SHP77 treated with DMSO at 0.1 percent for 48 hours (cell line): ENCODE measurements around the gene TAL2.

Source experiments
- DNase-seq: peaks from one replicate; lab custom pipeline; 2025; lab: John Stamatoyannopoulos, UW

The TAL2 gene

GRCh38 chr9:105662184-105663104, at the start of gene TAL2:
TAL2 (plus strand) TSS chr9:105662457; CDS start chr9:105662497, 40 bp downstream.
- DNase-seq, result no peak

GRCh38 chr9:105621001-105621400, 41.3 kb upstream of the TAL2 start:
- DNase-seq, result no peak

- DNase-seq, result no peak
Observed at GRCh38 chr9:105625088-105625487, 37.2 kb upstream of the TAL2 start.

GRCh38 chr9:105632807-105633206, 29.4 kb upstream of the TAL2 start:
- DNase-seq, result no peak

GRCh38 chr9:105633411-105633810, 28.8 kb upstream of the TAL2 start:
- DNase-seq, result no peak

GRCh38 chr9:105636331-105636730, 25.9 kb upstream of the TAL2 start:
- DNase-seq, result no peak

- no peak for DNase-seq
Observed at GRCh38 chr9:105637787-105638395, 24.4 kb upstream of the TAL2 start.

GRCh38 chr9:105639936-105640335, 22.3 kb upstream of the TAL2 start:
- DNase-seq, result no peak

- no peak for DNase-seq
Observed at GRCh38 chr9:105643795-105644194, 18.5 kb upstream of the TAL2 start.

GRCh38 chr9:105646879-105647594, 15.2 kb upstream of the TAL2 start:
- DNase-seq, result no peak

- DNase-seq, result no peak
Observed at GRCh38 chr9:105647595-105648349, 14.5 kb upstream of the TAL2 start.

- DNase-seq, result no peak
Observed at GRCh38 chr9:105651806-105652205, 10.5 kb upstream of the TAL2 start.

- no peak for DNase-seq
Observed at GRCh38 chr9:105656131-105656921, 5.9 kb upstream of the TAL2 start.

- no peak for DNase-seq
Observed at GRCh38 chr9:105658351-105658750, 3.9 kb upstream of the TAL2 start.

- DNase-seq, result no peak
Observed at GRCh38 chr9:105661011-105661410, 1.2 kb upstream of the TAL2 start.

GRCh38 chr9:105663914-105664313, 1.7 kb downstream of the TAL2 start:
- DNase-seq, result no peak

- DNase-seq, result no peak
Observed at GRCh38 chr9:105667867-105668266, 5.6 kb downstream of the TAL2 start.

- no peak for DNase-seq
Observed at GRCh38 chr9:105670315-105670714, 8.1 kb downstream of the TAL2 start.

- no peak for DNase-seq
Observed at GRCh38 chr9:105670775-105671174, 8.5 kb downstream of the TAL2 start.

- DNase-seq, result no peak
Observed at GRCh38 chr9:105672711-105673234, 10.5 kb downstream of the TAL2 start.

- DNase-seq, result no peak
Observed at GRCh38 chr9:105673850-105674387, 11.7 kb downstream of the TAL2 start.
